ENCODE results near the gene IMP3.

- TF ChIP-seq POLR2AphosphoS5 (IDR thresholded peaks at IDR 0.05) (no peak), CTCF (IDR thresholded peaks at IDR 0.05 in 8 of 11, conservative IDR thresholded peaks at IDR 0.05 in 3 of 11) (no peak), POLR2A (IDR thresholded peaks at IDR 0.05) (no peak)
Measured at GRCh38 chr15:75669879-75670212, 29.8 kb upstream of the IMP3 start.
